Glomerular endothelial cell (primary cell): ENCODE data around the gene PCDHB9. TPM values are rescaled to one million over a fixed set of nuclear protein-coding genes. Genes with fewer than 3 reads are reported as not detected.
"Not testable (repeated sequence)": the region's sequence is repeated elsewhere in the genome, so short reads cannot be mapped to it uniquely, and the experiment has no call there.

ENCODE experiments used
- DNase-seq: peaks from one replicate; pipeline ENCODE4 v3.0.0-alpha.2; 2011; ENCODE audit warnings: low read depth, low spot score; ENCODE audit errors: extremely low read depth
- total RNA-seq: library from RNA; depleted of rRNA; stranded (reverse); fragments of >200 nt; gene quantifications from 2 replicates; pipeline ENCODE4 v1.2.3, GENCODE V29; 2015

The PCDHB9 gene
- total RNA-seq, 1 donor from 2014 or later: 0.41 TPM

DNA sequence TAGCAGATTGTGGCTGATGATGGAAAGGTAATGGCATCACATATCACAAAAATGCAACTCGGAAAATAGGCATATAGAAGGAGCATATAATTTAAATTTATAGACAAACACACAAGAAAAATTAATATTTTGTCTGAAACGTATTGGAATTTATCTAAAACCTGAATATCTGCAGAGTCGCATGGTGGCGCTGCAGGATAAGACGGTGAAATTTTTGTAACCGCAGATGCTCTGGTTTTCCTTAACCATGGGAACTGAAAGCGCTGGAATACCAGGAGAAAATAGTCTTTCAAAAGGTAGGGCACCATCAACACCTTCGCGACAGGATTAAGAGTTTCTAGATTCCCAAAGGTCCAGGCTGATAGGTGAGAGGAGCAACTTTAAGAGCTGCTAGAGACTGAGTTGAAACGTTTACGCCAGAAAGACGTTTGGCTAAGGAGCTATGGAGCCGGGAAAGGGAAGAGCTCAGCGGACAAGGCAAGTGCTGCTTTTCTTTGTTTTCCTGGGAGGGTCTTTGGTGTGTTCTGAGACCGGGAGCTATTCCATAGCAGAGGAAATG, 47.2 kb downstream of the PCDHB9 start:
- no peak for DNase-seq

DNA sequence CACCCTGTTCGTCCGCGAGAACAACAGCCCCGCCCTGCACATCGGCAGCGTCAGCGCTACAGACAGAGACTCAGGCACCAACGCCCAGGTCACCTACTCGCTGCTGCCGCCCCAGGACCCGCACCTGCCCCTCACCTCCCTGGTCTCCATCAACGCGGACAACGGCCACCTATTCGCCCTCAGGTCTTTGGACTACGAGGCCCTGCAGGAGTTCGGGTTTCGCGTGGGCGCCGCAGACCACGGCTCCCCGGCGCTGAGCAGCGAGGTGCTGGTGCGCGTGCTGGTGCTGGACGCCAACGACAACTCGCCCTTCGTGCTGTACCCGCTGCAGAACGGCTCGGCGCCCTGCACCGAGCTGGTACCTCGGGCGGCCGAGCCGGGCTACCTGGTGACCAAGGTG, 49.0 kb downstream of the PCDHB9 start:
- not testable (repeated sequence) for DNase-seq

DNA sequence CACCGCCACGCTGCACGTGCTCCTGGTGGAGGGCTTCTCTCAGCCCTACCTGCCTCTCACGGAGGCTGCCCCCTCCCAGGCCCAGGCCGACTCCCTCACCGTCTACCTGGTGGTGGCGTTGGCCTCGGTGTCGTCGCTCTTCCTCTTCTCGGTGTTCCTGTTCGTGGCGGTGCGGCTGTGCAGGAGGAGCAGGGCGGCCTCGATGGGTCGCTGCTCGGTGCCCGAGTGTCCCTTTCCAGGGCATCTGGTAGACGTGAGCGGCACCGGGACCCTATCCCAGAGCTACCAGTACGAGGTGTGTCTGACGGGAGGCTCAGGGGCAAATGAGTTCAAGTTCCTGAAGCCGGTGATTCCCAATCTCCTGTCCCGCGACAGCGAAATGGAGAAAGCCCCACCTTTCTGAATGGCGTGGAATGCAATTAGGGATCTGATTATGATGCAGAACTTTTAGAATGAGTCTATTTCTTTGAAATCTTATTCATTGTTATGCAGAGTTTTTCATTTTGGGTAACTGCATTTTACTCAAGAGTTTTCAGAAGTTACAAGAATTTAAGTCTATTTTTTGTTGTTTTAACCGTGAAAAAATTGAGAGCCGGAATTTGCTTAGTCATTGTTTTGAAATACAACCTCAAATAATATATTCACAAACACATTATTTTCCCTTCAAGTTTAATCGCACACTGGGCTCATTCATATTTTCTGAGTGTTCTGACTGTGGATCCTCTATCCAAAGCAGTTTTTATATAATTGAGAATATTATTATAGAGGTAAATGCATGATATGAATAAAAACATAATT, 49.8 kb downstream of the PCDHB9 start:
- no peak for DNase-seq

Other genes with a start within 250 kb of the PCDHB9 start
- not detected in 2 replicates for gene PCDHAC2, start 220.7 kb upstream of the PCDHB9 start, total RNA-seq
- not detected in 2 replicates for gene PCDHB1, start 135.8 kb upstream of the PCDHB9 start, total RNA-seq
- gene PCDHB2, start 92.5 kb upstream of the PCDHB9 start, total RNA-seq: 0.12 and 0.15 TPM in 2 replicates
- gene PCDHB3, start 86.7 kb upstream of the PCDHB9 start, total RNA-seq: 0.23 and 0.58 TPM in 2 replicates
- 0.10 and 0.53 TPM in 2 replicates for gene PCDHB4, start 65.3 kb upstream of the PCDHB9 start, total RNA-seq
- 2.5 and 4.1 TPM in 2 replicates for gene PCDHB5, start 52.0 kb upstream of the PCDHB9 start, total RNA-seq
- 0.05 and 0.06 TPM in 2 replicates for gene PCDHB6, start 37.1 kb upstream of the PCDHB9 start, total RNA-seq
- 1.6 and 2.4 TPM in 2 replicates for gene PCDHB7, start 14.5 kb upstream of the PCDHB9 start, total RNA-seq
- gene PCDHB8, start 9.4 kb upstream of the PCDHB9 start, total RNA-seq: 0.34 and 0.88 TPM in 2 replicates
- 0.05 and 1.1 TPM in 2 replicates for gene PCDHB16, start 4.8 kb upstream of the PCDHB9 start, total RNA-seq
- gene PCDHB10, start 5.2 kb downstream of the PCDHB9 start, total RNA-seq: 1.1 and 1.3 TPM in 2 replicates
- 0.58 and 1.5 TPM in 2 replicates for gene PCDHB11, start 12.5 kb downstream of the PCDHB9 start, total RNA-seq
- gene PCDHB12, start 21.6 kb downstream of the PCDHB9 start, total RNA-seq: 0.19 and 0.58 TPM in 2 replicates
- 1.8 and 3.0 TPM in 2 replicates for gene PCDHB13, start 26.8 kb downstream of the PCDHB9 start, total RNA-seq
- gene PCDHB14, start 36.2 kb downstream of the PCDHB9 start, total RNA-seq: 1.6 and 6.7 TPM in 2 replicates
- 0.97 and 1.7 TPM in 2 replicates for gene PCDHB15, start 58.2 kb downstream of the PCDHB9 start, total RNA-seq
- gene SLC25A2, start 116.9 kb downstream of the PCDHB9 start, total RNA-seq: 0.76 TPM in 1 of 2 replicates, not detected in the other
- 51.0 and 52.6 TPM in 2 replicates for gene TAF7, start 133.6 kb downstream of the PCDHB9 start, total RNA-seq
- 0.39 and 1.2 TPM in 2 replicates for gene PCDHGA1, start 143.4 kb downstream of the PCDHB9 start, total RNA-seq
- gene PCDHGA2, start 151.6 kb downstream of the PCDHB9 start, total RNA-seq: 2.6 and 4.1 TPM in 2 replicates
- gene PCDHGA3, start 156.7 kb downstream of the PCDHB9 start, total RNA-seq: 1.6 and 4.0 TPM in 2 replicates
- gene PCDHGB1, start 162.9 kb downstream of the PCDHB9 start, total RNA-seq: 0.82 and 2.3 TPM in 2 replicates
- 5.7 and 9.2 TPM in 2 replicates for gene PCDHGA4, start 167.9 kb downstream of the PCDHB9 start, total RNA-seq
- gene PCDHGB2, start 172.8 kb downstream of the PCDHB9 start, total RNA-seq: 3.8 and 4.7 TPM in 2 replicates
- 0.82 and 2.1 TPM in 2 replicates for gene PCDHGA5, start 177.0 kb downstream of the PCDHB9 start, total RNA-seq
- 2.6 and 5.5 TPM in 2 replicates for gene PCDHGB3, start 183.1 kb downstream of the PCDHB9 start, total RNA-seq
- gene PCDHGA6, start 186.7 kb downstream of the PCDHB9 start, total RNA-seq: 4.5 and 6.6 TPM in 2 replicates
- 3.6 and 5.3 TPM in 2 replicates for gene PCDHGA7, start 195.6 kb downstream of the PCDHB9 start, total RNA-seq
- gene PCDHGB4, start 200.5 kb downstream of the PCDHB9 start, total RNA-seq: 11.1 and 19.5 TPM in 2 replicates
- gene PCDHGA8, start 205.5 kb downstream of the PCDHB9 start, total RNA-seq: 0.92 and 2.3 TPM in 2 replicates
- gene PCDHGB5, start 210.8 kb downstream of the PCDHB9 start, total RNA-seq: 17.5 and 27.2 TPM in 2 replicates
- gene PCDHGA9, start 215.6 kb downstream of the PCDHB9 start, total RNA-seq: 3.3 and 4.5 TPM in 2 replicates
- 1.8 and 6.2 TPM in 2 replicates for gene PCDHGB6, start 220.9 kb downstream of the PCDHB9 start, total RNA-seq
- gene PCDHGA10, start 225.8 kb downstream of the PCDHB9 start, total RNA-seq: 4.0 and 12.4 TPM in 2 replicates
- gene PCDHGB7, start 230.5 kb downstream of the PCDHB9 start, total RNA-seq: 14.1 and 23.4 TPM in 2 replicates
- gene PCDHGA11, start 233.9 kb downstream of the PCDHB9 start, total RNA-seq: 12.3 and 17.5 TPM in 2 replicates
- 10.5 and 23.0 TPM in 2 replicates for gene PCDHGA12, start 243.3 kb downstream of the PCDHB9 start, total RNA-seq